Astrocyte of the hippocampus (primary cell): ENCODE data around the gene ATP6V0C.
"Not testable (repeated sequence)": the region's sequence is repeated elsewhere in the genome, so short reads cannot be mapped to it uniquely, and the experiment has no call there.

ENCODE experiments used
- DNase-seq: peaks from one replicate; pipeline ENCODE4 v3.0.0; 2011; ENCODE audit warnings: low read depth, low spot score

The ATP6V0C gene

GRCh38 chr16:2543771-2544170 lies 30.0 kb downstream of the ATP6V0C start:
- not testable (repeated sequence) for DNase-seq

GRCh38 chr16:2550283-2550878 lies 36.6 kb downstream of the ATP6V0C start:
- DNase-seq = not testable (repeated sequence)

DNA sequence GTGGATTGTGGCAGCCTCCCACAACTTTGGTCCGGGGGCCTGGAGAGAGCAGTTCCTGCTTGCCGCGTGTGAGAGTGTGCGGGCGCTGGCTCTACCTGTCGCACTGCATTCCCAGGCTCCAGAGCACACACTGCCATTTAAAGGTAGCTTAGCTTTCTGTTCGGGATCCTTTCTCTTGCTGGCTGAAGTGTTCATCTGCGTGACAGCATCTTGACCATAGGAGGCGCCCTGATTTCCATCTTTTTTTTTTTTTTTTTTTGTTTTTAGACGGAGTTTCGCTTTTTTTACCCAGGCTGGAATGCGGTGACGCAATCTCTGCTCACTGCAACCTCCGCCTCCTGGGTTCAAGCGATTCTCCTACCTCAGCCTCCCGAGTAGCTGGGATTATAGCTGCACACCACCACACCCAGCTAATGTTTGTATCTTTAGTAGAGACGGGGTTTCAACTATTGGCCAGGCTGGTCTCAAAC lies 37.7 kb downstream of the ATP6V0C start:
- not testable (repeated sequence) for DNase-seq

GRCh38 chr16:2554709-2555425 lies 41.1 kb downstream of the ATP6V0C start:
- DNase-seq = not testable (repeated sequence)

DNA sequence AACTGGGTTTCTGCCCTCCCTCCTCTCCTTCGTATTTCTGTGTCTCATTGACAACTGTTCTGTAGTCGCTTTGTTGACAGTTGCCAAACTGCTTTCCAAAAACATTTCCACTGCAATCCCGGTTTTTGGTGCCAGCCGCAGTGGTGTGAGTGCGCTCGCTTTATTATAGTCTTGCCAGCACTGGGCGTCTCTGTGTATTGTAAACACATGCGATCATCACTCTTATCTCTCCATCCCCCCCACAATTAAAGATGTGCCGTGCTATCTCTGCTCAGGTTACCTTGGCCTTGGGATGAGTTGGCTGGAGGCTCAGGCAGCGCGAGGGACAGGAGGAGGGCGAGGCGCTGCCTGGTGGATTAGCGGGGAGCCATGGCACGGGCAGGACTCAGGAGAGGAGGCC lies 43.4 kb downstream of the ATP6V0C start:
- not testable (repeated sequence) for DNase-seq

DNA sequence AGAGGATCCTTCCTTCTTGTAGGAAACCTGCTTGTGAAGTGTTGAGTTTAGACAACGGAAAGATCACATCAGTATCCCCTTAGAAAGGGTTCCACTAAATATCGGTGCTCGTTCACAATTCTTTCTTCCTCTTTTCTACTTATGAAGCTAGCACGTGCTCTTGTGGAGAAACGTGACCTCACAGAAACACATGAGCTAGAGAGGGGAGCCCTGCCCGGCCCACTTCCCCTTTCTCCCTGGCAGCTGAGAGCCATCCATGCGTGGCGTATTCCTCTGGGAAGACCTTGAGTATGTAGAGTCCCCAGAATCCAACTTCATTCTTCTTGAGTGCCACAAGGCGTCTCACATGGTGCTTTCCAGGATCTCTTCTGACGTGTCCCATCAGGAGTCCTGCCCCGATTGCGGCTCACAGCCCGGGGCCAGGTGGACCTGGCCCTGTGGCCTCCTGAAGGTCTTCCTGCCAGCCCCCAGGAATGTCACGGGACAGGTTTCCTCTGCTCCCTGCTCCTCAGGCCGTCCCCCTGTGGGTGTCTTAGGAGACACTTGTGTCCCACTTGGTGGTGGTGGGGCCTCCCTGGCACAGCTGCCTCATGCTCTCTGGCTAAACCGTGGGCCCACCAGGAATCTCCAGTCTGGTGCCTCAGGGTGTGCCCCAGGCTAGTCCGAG lies 46.5 kb downstream of the ATP6V0C start:
- DNase-seq = not testable (repeated sequence)

GRCh38 chr16:2560798-2561133 lies 47.0 kb downstream of the ATP6V0C start:
- not testable (repeated sequence) for DNase-seq

- not testable (repeated sequence) for DNase-seq
These were observed 53.8 kb downstream of the ATP6V0C start for GRCh38 chr16:2567506-2567905.

- DNase-seq = not testable (repeated sequence)
These were observed 54.8 kb downstream of the ATP6V0C start for GRCh38 chr16:2568573-2568972.
